ENCODE data around the gene KLF12. TPM values are rescaled to one million over a fixed set of nuclear protein-coding genes. Genes with fewer than 3 reads are reported as not detected.
A peak's percentile ranks its signal among the peaks of the same experiment; 100 is the strongest.

KLF12 gene
- total RNA-seq, 2 experiments from 2014 or later = 69.5 to 74.7 TPM

DNA sequence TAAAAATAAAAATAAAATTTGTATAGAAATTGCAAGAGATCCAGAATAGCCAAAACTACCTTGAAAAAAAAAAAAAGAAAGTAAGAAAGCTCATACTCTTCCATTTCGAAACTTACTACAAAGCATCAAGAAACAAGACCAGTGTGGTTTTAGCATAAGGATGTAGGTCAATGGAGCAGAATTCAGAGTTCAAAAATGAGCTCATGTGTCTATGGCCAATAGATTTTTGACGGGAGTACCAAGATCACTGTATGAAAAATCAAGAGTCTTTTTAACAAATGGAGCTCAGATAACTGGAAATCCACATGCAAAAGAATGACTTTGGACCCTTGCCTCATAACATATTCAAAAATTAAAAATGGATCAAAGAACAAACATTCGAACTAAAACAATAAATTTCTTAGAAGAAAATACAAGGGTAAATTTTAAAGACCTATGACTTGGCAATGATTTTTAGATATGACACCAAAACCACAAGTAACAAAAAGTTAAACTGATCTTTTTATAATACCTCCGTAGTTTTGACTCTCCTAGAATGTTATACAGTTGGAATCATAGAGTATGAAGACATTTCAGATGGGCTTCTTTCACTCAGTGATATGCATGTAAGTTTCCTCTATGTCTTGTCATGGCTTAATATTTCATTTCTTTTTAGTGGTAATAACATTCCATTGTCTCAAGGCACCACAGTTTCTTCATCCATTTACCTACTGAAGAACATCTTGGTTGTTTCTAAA is 43.2 kb downstream of the KLF12 start:
- H3K4me3 ChIP-seq (ENCODE audit: low read length) = no peak overlapping the region
- peak in 3 of 14 experiments; percentile 51 to 62 (median 52) for DNase-seq
- POLR2A ChIA-PET = interaction anchor here (1.1 kb wide), 1 partner anchor 197 kb away, joined by 3 read pairs; no protein-coding TSS in a partner anchor
- no peak overlapping the region for H3K27ac ChIP-seq (ENCODE audit: low read depth in 1 of 2, low read length in 2 of 2)
- peaks cover 23% of the 10 kb centered on the region for H3K4me1 ChIP-seq (ENCODE audit: insufficient read depth, low read length)
- H3K27ac Mint-ChIP-seq = peak overlapping the region; percentile 61
- H3K4me1 Mint-ChIP-seq (ENCODE audit: low read depth) = peaks cover 72% of the 10 kb centered on the region
- H3K27me3 Mint-ChIP-seq = no peaks in the 10 kb centered on the region
- peak overlapping the region; percentile 64 for H3K4me3 Mint-ChIP-seq
- peak; percentile 67 for ATAC-seq (ENCODE audit: poor library complexity)
- H3K36me3 Mint-ChIP-seq (ENCODE audit: low read depth) = peaks cover 14% of the 10 kb centered on the region
- no peak for TF ChIP-seq CTCF (IDR thresholded peaks at IDR 0.05)
- no peaks in the 10 kb centered on the region for H3K27me3 ChIP-seq (ENCODE audit: control insufficient read depth in 1 of 2, insufficient read depth in 2 of 2, low read length in 2 of 2)
- no peaks in the 10 kb centered on the region for H3K9me3 ChIP-seq (ENCODE audit: control insufficient read depth in 1 of 2, insufficient read depth in 1 of 2, low read length in 2 of 2)
- H3K36me3 ChIP-seq (ENCODE audit: insufficient read depth, low read length) = peaks cover 3% of the 10 kb centered on the region
- no peaks in the 10 kb centered on the region for H3K9me3 Mint-ChIP-seq
- intact Hi-C loops (cut with DNase I, micrococcal nuclease) = loop anchor here in 1 of 2 experiments (2.0 to 5.0 kb wide), 2 partner anchors 20 to 41 kb away; partner anchors contain the start of gene KLF12
- CTCF ChIA-PET = interaction anchor here (0.6 to 1.0 kb wide), 3 partner anchors 9 to 145 kb away, joined by 3 read pairs; no protein-coding TSS in a partner anchor

DNA sequence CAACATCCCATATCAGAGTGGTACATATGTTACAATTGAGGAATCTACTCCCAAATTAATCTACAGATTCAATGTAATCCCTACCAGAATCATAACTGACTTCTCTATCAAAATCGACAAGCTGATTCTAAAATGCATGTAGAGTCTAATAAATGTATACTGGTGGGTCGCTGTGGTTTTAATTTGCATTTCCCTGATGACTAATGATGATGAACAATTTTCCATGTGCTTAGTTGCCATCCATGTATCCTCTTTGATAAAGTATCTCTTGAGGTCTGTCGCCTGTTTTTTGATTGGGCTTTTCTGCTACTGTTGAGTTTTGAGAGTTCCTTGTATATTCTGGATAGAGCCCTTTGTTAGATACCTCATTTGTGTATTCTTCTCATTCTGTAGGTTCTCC is 43.8 kb downstream of the KLF12 start:
- no peak overlapping the region for H3K4me3 ChIP-seq (ENCODE audit: low read length)
- no peaks in the 10 kb centered on the region for H3K27me3 Mint-ChIP-seq
- intact Hi-C loops (cut with DNase I, micrococcal nuclease) = loop anchor here in 1 of 2 experiments (2.0 to 5.0 kb wide), 2 partner anchors 20 to 42 kb away; partner anchors contain the start of gene KLF12
- H3K4me3 Mint-ChIP-seq = no peak overlapping the region
- H3K27me3 ChIP-seq (ENCODE audit: control insufficient read depth in 1 of 2, insufficient read depth in 2 of 2, low read length in 2 of 2) = no peaks in the 10 kb centered on the region
- H3K36me3 ChIP-seq (ENCODE audit: insufficient read depth, low read length) = peaks cover 3% of the 10 kb centered on the region
- POLR2A ChIA-PET = interaction anchor here (1.1 kb wide), 1 partner anchor 198 kb away, joined by 3 read pairs; no protein-coding TSS in a partner anchor
- peaks cover 23% of the 10 kb centered on the region for H3K4me1 ChIP-seq (ENCODE audit: insufficient read depth, low read length)
- H3K4me1 Mint-ChIP-seq (ENCODE audit: low read depth) = peaks cover 67% of the 10 kb centered on the region
- DNase-seq (no peak), ATAC-seq (ENCODE audit: poor library complexity) (no peak)
- no peak overlapping the region for H3K27ac ChIP-seq (ENCODE audit: low read depth in 1 of 2, low read length in 2 of 2)
- H3K9me3 ChIP-seq (ENCODE audit: control insufficient read depth in 1 of 2, insufficient read depth in 1 of 2, low read length in 2 of 2) = no peaks in the 10 kb centered on the region
- TF ChIP-seq CTCF (IDR thresholded peaks at IDR 0.05) = no peak
- H3K27ac Mint-ChIP-seq = peak overlapping the region; percentile 61
- H3K9me3 Mint-ChIP-seq = no peaks in the 10 kb centered on the region
- CTCF ChIA-PET = interaction anchor here (0.6 to 1.0 kb wide), 3 partner anchors 8 to 145 kb away, joined by 3 read pairs; no protein-coding TSS in a partner anchor
- peaks cover 14% of the 10 kb centered on the region for H3K36me3 Mint-ChIP-seq (ENCODE audit: low read depth)

DNA sequence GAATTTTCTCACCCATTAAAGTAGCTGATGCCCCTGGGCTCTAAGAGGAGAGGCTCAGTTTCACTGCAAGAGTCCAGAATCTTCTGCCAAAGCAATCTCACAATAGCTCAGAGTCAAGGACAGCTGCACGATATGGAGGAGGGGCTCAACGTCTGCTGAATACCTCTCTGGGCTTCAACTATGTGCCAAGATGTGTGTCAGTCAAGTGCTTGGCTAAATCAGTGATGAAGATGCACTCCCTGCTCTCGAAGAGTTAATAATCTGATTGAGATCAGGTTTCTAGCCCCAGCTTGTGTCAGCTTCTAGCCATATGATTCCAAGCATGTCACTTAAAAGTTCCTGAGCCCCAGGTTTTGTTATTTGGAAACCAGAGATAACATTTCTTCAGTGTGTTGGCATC is 46.8 kb downstream of the KLF12 start:
- Mint-ChIP-seq H3K9me3 (no peaks in the 10 kb centered on the region), H3K36me3 (ENCODE audit: low read depth) (peaks cover 14% of the 10 kb centered on the region), H3K27me3 (no peaks in the 10 kb centered on the region), H3K4me1 (ENCODE audit: low read depth) (peaks cover 86% of the 10 kb centered on the region), H3K4me3 (no peak overlapping the region), H3K27ac (no peak overlapping the region)
- TF ChIP-seq CTCF (IDR thresholded peaks at IDR 0.05) = no peak
- no peak overlapping the region for H3K27ac ChIP-seq (ENCODE audit: low read depth in 1 of 2, low read length in 2 of 2)
- ATAC-seq (ENCODE audit: poor library complexity) (no peak), DNase-seq (no peak)
- CTCF ChIA-PET = interaction anchor here (1.1 kb wide), 1 partner anchor 199 kb away, joined by 4 read pairs; no protein-coding TSS in a partner anchor
- POLR2A ChIA-PET = interaction anchor here (0.9 to 1.1 kb wide), 3 partner anchors 11 to 17 kb away, joined by 3 to 4 read pairs (median 3); no protein-coding TSS in a partner anchor
- H3K36me3 ChIP-seq (ENCODE audit: insufficient read depth, low read length) = peaks cover 3% of the 10 kb centered on the region
- H3K4me3 ChIP-seq (ENCODE audit: low read length) = no peak overlapping the region
- intact Hi-C loops (cut with DNase I, micrococcal nuclease) = loop anchor here in 1 of 2 experiments (5.0 kb wide), 1 partner anchor 45 kb away; the partner anchor contains the start of gene KLF12
- H3K27me3 ChIP-seq (ENCODE audit: control insufficient read depth in 1 of 2, insufficient read depth in 2 of 2, low read length in 2 of 2) = no peaks in the 10 kb centered on the region
- no peaks in the 10 kb centered on the region for H3K9me3 ChIP-seq (ENCODE audit: control insufficient read depth in 1 of 2, insufficient read depth in 1 of 2, low read length in 2 of 2)
- peaks cover 32% of the 10 kb centered on the region for H3K4me1 ChIP-seq (ENCODE audit: insufficient read depth, low read length)

Measured in CD4-positive, alpha-beta T cell (primary cell).